ENCODE results near the gene SCOC.

DNA sequence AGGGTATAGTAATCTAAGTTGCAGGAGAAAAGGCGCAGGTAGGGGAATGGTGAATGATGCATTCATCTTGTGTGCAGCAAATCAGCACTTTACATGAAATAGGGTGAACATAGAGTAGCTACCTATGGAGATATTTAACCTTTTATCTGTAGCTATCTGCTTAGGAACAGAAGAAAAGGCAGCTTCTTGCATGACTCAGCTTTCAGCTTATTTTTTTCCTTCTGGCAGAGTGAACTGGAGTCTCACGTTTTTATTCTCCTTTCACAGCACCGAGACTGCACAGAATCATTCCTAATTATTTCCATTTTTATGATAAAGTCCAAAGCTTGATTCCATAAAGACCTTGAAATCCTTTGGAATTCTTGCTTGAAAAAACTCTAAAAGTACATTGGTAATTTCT is 4.8 kb upstream of the SCOC start:
- TF ChIP-seq ZNF274 (IDR thresholded peaks at IDR 0.05; ENCODE audit: low read depth, low read length) (no peak), SUZ12 (IDR thresholded peaks at IDR 0.05; ENCODE audit: extremely low read depth, insufficient read depth, insufficient read length) (no peak), YY1 (IDR thresholded peaks at IDR 0.05; ENCODE audit: insufficient read depth, insufficient read length) (no peak)
